ENCODE measurements around the gene EGLN3.

Gene EGLN3

DNA sequence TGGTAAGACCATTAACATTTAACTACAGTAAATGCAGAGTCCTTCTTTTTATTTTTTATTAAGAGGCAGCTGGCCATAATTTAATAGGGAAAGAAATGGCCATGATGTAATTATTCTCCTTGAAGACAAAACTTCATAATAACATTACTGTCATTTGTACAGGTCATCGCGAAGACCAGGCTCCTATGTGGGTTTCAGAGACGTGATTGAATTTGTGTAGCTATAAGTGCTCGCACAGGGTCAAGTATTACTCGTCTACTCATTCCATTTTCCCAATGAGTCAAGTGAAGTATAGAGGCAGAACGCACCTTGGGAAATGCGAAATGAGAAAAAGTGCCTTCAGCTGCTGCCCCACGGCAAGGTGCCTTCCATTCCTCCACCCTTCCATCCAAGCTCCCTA lies 40.4 kb downstream of the EGLN3 start:
- DNase-seq = no peak

GRCh38 chr14:33909380-33910084 lies 41.3 kb downstream of the EGLN3 start:
- DNase-seq = no peak

DNA sequence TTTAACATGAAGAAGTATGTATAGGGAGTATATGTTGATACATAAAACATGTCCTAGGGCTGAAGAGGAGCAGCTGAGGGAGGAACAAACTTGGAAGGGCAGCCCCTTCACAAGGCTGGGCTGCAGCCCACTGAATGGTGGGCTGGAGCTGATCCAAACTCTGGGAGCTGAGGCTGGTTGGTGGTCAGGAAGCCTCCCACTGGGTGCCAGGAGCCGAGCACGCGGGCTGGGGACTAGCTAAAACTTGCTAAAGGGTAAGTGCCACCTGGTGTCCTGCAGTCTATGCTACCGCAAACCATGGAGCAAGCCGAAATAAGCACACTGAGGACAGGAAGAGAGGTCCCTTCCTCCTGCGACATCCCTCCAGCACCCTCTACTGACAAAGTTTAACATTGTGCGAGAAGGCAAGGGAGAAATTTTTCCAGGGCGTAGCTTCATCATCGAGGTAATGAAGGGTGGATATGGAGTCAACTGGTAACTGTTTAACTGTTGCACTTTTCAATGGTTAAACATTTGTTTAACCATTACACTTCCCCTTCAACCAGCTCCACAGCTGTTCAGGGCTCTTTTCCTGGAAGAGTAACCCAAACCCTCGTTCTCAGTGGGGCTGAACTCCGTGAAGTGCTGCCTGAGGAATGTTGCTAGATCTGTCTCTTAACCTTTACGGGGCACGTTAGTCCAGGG lies 42.2 kb downstream of the EGLN3 start:
- DNase-seq = no peak

DNA sequence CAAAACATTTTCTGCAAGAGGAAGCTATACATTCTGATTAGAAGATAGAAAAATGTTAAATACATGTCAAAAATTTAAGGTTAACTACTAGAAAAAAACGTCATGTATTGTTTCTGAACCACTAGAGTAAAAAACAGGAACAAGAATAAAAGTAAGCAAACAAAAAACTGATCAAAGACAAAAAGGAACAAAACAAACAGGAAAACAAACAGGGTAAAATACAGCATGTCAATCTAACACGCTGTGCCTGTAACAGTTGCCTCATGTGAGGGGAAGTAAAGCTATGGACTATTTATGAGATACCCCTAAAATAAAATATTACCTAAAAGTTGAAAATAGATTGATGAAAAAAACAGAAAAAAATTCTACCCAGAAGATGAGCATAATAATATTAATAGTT lies 43.9 kb downstream of the EGLN3 start:
- no peak for DNase-seq

DNA sequence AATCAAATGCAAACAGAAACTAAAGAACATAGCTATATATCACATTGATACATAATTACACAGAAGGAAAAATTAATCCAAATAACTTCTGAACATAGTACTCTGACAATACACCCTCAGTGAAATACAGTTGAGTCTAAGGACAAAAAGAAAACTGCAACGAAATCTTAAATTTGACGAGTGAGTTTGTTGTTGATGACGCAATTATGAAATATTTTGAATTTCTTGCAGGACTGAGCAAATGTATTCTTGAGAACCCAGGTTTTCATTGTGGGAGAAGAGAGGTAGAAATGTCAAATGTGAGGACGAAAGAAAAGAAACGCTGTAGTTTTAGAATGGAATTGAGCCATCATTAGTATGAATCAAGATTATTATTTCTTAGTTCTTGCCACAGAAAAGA lies 46.3 kb downstream of the EGLN3 start:
- no peak for DNase-seq

- DNase-seq = no peak
Observed at GRCh38 chr14:33903369-33903768, 47.5 kb downstream of the EGLN3 start.

GRCh38 chr14:33902363-33902762 lies 48.5 kb downstream of the EGLN3 start:
- no peak for DNase-seq

DNA sequence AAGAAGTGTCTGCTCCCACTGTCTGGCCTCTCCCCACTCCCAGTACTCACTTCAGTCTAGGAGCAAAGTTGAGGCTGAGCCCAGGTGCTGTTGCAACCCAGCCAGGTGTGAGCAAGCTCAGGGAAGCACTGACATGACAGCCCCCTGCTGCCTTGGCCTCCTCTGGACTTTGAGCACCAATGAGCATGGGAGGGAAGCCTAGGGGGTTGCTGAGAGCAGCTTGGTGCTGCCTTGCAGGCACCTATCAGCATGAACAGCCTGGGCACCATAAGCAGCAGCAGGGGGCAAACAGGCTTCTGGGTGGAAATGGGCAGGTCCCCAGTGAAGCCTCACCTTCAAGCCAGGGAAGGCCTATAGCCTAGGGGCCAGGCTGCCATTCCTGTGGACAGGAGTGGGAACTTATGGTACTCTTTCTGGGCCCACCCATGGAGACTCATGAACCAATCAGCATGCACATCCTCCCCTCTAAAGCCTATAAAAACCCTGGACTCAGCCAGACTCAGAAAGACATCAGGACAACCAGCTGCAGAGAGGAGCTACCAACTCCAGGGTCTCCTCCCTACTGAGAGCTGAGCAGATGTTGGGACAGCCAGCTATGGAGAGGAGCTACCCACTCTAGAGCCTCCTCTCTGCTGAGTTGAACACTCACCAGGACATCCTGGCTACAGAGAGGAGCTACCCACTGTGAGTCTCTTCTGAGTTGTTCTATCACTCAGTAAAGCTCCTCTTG lies 49.3 kb downstream of the EGLN3 start:
- DNase-seq = no peak

DNA sequence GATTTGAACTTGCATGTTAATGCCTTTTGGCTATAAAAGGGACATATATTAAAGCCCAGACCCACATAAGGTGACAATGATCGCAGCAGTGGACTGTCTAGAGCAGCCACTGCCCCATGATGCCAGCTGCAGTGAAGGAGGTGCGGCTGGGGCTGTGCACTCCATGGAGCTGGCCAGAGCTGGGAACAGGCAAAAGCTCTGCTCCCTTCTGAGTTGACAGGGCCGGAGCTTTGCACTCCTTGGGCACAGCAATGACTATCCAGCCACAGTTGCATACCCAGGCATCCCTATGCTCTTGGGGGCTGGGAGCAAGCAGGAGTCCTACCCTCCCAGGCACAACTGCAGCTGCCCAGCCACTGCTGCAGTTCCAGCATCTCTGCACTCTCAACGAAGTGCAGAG lies 50.2 kb downstream of the EGLN3 start:
- no peak for DNase-seq

- DNase-seq = no peak
Observed at GRCh38 chr14:33899723-33900341, 51.0 kb downstream of the EGLN3 start.

DNA sequence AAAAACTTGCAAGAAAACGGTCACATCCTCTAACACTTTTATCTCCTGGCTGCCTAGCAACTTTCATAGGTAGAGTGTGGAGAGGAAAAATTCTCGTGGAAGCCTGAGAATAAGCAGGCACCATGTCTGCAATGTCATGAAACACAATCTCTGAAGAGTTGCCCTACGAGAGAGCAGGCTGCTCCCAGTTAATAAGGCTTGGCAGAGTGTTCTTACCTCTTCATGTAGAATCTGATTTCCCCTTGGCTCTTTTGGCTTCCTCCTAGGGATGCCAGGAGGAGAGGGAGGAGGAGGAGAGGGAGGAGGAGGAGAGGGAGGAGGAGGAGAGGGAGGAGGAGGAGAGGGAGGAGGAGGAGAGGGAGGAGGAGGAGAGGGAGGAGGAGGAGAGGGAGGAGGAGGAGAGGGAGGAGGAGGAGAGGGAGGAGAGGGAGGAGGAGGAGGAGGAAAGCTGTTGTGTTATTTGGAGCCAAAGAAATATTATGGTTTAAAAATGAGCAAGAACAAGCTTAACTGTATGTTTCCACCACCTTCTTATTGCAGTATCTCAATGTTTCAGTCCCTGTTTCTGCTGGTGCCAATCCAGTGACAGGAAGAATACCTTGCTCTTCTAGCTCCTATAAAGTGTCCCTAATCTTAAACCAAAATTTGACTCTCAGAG lies 52.9 kb downstream of the EGLN3 start:
- DNase-seq = no peak

GRCh38 chr14:33897382-33897781 lies 53.5 kb downstream of the EGLN3 start:
- DNase-seq = no peak

- no peak for DNase-seq
Observed at GRCh38 chr14:33894339-33894738, 56.5 kb downstream of the EGLN3 start.

- DNase-seq = no peak
Observed at GRCh38 chr14:33891700-33892099, 59.2 kb downstream of the EGLN3 start.

DNA sequence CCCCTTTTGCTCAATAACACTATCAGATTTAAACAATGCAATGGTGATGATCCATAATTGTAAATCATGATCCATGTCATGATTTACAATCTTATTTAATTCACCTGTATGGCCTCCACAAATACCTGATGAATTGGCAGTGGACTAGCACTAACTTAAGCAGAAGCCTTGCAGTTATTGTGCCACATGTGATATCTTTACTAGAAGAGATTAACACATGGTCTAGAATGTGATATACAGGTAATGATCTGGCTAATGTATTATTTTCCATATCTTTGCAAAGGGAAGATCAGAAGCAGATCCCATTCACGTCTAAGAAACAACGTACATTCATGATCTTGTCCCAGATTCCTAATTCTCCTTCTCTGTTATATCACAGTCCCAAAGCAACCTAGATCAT lies 66.0 kb downstream of the EGLN3 start:
- DNase-seq = no peak

- DNase-seq = no peak
Observed at GRCh38 chr14:33880330-33880729, 70.5 kb downstream of the EGLN3 start.

DNA sequence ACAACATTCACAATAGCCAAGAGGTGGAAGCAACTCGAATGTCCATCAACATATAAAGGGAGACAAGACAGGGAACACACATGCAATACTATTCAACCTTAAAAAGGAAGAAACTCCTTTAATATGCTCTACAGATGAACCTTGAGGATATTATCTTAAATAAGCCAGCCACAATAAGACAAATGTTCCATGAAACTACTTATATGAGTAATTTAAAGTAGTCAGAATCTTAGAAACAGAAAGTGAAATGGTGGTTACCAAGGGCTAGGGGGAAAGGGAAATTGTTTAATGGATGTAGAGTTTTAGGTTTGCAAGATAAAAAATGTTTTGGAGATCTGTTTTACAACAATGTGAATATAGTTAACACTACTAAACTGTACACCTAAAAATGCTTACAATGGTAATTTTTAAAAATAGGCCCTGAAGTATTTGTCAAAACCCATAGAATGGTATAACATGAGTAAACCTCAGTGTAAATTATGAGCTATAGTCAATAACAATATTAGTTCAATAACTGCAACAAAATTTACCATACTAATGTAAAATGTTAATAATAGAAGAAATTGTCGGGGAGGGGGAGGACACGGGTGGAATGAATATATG lies 71.1 kb downstream of the EGLN3 start:
- DNase-seq = no peak

GRCh38 chr14:33876274-33876673 lies 74.6 kb downstream of the EGLN3 start:
- DNase-seq = no peak

Measured in inflammatory macrophage (primary cell).